ENCODE data around the gene SLC35G3.
"Not testable (repeated sequence)": the region's sequence is repeated elsewhere in the genome, so short reads cannot be mapped to it uniquely, and the experiment has no call there.

SLC35G3 gene

GRCh38 chr17:35162755-35163154 lies 31.4 kb downstream of the SLC35G3 start:
- DNase-seq: no peak

- DNase-seq: no peak
Observed at GRCh38 chr17:35161281-35161761, 32.9 kb downstream of the SLC35G3 start.

GRCh38 chr17:35160354-35161201 lies 33.6 kb downstream of the SLC35G3 start:
- no peak for DNase-seq

- no peak for DNase-seq
Observed at GRCh38 chr17:35159940-35160339, 34.3 kb downstream of the SLC35G3 start.

- DNase-seq: no peak
Observed at GRCh38 chr17:35155246-35155645, 38.9 kb downstream of the SLC35G3 start.

GRCh38 chr17:35154196-35155165 lies 39.7 kb downstream of the SLC35G3 start:
- no peak for DNase-seq

GRCh38 chr17:35152421-35153140 lies 41.6 kb downstream of the SLC35G3 start:
- DNase-seq: no peak

- not testable (repeated sequence) for DNase-seq
Observed at GRCh38 chr17:35151080-35151479, 43.1 kb downstream of the SLC35G3 start.

- no peak for DNase-seq
Observed at GRCh38 chr17:35149941-35150340, 44.3 kb downstream of the SLC35G3 start.

GRCh38 chr17:35148144-35148543 lies 46.0 kb downstream of the SLC35G3 start:
- DNase-seq: no peak

- no peak for DNase-seq
Observed at GRCh38 chr17:35147375-35147905, 46.8 kb downstream of the SLC35G3 start, which contains the start of gene UNC45B. Gene UNC45B, plus strand, starts transcription at chr17:35147817. Its CDS starts 447 bp downstream, at chr17:35148264.

- DNase-seq: no peak
Observed at GRCh38 chr17:35146214-35146833, 47.9 kb downstream of the SLC35G3 start.

- DNase-seq: no peak
Observed at GRCh38 chr17:35144840-35145239, 49.4 kb downstream of the SLC35G3 start.
